Measurements from ENCODE around the gene FRMD5.

DNA sequence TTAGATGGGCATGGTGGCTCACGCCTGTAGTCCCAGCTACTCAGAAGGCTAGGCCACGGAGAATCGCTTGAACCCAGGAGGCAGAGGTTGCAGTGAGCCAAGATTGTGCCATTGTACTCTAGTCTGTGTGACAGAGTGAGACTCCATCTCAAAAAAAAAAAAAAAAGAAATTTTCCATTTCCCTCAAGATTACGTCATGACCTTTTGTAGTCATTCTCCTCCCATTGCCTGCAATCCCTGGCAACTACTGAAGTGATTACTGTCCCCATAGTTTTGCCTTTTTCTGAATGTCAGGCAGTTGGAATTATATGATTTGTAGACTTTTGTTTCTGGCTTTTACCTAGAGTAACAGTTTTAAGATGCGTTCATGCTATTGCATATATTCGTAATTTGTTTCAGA lies 340.3 kb downstream of the FRMD5 start:
- no peak for TF ChIP-seq EP300 (IDR thresholded peaks at IDR 0.05)
- no peak for TF ChIP-seq POLR2A (IDR thresholded peaks at IDR 0.05)
- TF ChIP-seq, protein P1, sequence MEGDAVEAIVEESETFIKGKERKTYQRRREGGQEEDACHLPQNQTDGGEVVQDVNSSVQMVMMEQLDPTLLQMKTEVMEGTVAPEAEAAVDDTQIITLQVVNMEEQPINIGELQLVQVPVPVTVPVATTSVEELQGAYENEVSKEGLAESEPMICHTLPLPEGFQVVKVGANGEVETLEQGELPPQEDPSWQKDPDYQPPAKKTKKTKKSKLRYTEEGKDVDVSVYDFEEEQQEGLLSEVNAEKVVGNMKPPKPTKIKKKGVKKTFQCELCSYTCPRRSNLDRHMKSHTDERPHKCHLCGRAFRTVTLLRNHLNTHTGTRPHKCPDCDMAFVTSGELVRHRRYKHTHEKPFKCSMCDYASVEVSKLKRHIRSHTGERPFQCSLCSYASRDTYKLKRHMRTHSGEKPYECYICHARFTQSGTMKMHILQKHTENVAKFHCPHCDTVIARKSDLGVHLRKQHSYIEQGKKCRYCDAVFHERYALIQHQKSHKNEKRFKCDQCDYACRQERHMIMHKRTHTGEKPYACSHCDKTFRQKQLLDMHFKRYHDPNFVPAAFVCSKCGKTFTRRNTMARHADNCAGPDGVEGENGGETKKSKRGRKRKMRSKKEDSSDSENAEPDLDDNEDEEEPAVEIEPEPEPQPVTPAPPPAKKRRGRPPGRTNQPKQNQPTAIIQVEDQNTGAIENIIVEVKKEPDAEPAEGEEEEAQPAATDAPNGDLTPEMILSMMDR (IDR thresholded peaks at IDR 0.05): no peak
